Upper lobe of left lung (tissue), 4 donors: Measurements from ENCODE around the gene EDC4.

Experiments
- POLR2A ChIP-seq, 4 donors: fragments of 450-650 bp; IDR thresholded peaks; one replicate each; pipeline ENCODE4 v1.5.1; 2016 to 2017; ENCODE audit warnings: antibody characterized with exemption in 4 of 4, mild to moderate bottlenecking in 2 of 4
- TF ChIP-seq, protein P1 (sequence below), 6 experiments: fragments of 450-650 bp in 4 of 6; fragments of 200-600 bp in 2 of 6; sonication (generic) in 2 of 6; IDR thresholded peaks; one replicate each; pipeline ENCODE4 v1.5.1; 2016 to 2019; ENCODE audit warnings: antibody characterized with exemption in 6 of 6

DNA sequence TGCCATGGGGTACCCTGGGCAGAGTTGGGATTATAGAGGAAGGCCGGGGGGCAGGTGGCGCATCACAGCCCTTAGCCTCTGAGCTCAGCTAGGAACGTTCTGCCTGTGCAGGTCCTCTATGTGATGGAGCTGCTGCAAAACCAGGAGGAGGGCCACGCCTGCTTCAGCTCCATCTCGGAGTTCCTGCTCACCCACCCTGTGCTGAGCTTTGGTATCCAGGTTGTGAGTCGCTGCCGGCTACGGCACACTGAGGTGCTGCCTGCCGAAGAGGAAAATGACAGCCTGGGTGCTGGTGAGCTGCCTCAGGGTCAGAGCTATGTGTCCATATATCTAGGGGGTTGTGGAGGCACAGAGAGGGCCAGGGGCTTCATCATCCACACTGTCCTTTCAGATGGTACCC is 6.0 kb downstream of the EDC4 start:
- TF ChIP-seq, protein P1, sequence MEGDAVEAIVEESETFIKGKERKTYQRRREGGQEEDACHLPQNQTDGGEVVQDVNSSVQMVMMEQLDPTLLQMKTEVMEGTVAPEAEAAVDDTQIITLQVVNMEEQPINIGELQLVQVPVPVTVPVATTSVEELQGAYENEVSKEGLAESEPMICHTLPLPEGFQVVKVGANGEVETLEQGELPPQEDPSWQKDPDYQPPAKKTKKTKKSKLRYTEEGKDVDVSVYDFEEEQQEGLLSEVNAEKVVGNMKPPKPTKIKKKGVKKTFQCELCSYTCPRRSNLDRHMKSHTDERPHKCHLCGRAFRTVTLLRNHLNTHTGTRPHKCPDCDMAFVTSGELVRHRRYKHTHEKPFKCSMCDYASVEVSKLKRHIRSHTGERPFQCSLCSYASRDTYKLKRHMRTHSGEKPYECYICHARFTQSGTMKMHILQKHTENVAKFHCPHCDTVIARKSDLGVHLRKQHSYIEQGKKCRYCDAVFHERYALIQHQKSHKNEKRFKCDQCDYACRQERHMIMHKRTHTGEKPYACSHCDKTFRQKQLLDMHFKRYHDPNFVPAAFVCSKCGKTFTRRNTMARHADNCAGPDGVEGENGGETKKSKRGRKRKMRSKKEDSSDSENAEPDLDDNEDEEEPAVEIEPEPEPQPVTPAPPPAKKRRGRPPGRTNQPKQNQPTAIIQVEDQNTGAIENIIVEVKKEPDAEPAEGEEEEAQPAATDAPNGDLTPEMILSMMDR (IDR thresholded peaks at IDR 0.05): no peak
- TF ChIP-seq POLR2A (IDR thresholded peaks at IDR 0.05): no peak
